ENCODE data around the gene VSTM4.

The VSTM4 gene, protein sequence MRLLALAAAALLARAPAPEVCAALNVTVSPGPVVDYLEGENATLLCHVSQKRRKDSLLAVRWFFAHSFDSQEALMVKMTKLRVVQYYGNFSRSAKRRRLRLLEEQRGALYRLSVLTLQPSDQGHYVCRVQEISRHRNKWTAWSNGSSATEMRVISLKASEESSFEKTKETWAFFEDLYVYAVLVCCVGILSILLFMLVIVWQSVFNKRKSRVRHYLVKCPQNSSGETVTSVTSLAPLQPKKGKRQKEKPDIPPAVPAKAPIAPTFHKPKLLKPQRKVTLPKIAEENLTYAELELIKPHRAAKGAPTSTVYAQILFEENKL

DNA sequence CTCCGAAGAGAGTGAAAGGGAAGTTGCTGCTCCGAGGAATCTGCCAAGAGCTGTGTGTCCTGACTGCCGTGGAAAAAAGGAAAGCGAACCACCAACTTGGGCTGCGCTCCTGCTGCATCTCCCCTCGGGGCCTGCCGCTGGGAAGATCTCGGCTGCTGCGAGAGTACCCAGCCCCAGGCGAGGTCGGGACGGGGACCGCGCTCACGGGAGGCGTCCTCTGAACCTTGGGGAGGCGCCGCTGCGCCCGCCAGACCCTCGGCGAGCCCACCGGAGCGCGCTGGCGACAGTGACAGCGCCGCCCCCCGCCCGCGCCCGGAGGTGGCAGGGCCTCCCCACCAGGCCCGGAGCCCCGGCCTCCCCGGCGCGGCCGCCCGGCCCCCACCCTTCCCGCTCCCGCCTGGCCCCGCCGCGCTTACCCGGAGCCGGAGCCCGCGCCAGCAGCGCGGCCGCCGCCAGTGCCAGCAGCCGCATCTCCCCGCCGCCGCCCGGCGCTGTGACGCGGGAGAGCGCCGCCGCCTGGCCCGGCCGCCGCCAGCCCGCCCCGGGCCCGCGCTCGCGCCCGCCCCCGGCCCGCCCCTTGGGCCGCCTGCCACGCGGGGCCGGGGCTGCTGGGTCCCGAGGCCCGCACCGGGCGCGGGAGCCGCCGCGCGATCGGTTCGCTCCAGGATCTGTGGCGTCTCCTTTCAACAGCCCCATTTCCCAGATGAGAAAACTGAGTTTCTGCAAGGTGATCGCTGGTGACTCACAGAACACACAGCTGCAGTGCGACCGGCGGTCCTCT, at the start of gene VSTM4:
TSS of gene VSTM4 (minus strand) at position 508 of the 781 bp plus-strand sequence. CDS start at position 471, 37 bp downstream.
- DNase-seq, result peak; percentile 2

DNA sequence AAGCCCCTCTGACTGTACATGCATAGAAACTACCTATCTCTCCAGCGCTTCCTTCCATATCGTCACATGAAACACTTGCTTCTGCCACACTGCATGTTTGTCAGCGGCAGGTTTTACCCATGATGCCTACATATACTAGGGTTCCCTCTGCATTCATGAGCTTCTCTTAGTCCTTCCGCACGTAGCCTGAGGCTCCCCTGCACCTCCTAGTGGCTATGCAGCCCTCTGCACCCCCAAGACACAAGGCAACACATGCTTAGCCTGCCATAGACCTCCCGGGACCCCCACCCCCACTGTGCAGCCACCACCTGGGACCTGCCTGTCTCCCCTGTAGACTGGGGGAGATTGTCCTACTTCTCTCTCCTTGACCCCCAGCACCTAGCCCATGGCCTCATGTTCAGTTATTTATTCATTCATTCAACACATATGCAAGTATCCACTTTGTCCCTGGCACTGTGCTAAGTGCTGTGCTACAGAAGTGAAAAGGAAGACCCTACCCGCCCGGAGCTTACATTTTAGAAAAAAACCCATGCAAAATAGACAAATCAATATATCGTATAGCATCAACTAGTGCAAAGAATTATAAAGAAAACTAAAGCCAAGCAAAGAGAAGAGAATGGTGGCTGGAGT, 49.4 kb upstream of the VSTM4 start:
- DNase-seq, result peak; percentile 62

DNA sequence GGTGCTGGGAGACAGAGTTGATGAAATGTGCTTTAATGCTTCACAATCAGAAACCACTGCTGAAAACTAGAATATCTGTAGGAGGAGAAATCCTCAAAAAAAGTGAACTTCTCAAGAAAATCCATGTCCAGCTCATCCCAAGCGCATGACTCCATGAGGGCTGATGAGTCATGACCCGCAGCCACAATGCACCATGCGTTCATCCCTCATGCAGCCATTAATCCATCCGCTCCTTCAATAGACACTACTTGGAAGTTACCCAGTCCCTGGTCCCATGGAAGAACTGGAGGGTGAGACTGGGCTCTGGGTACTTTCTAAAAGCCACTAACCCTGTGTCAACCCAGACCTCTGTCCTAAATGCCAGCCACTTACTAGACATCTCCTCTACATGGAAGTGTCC, 48.4 kb upstream of the VSTM4 start:
- DNase-seq, result no peak

DNA sequence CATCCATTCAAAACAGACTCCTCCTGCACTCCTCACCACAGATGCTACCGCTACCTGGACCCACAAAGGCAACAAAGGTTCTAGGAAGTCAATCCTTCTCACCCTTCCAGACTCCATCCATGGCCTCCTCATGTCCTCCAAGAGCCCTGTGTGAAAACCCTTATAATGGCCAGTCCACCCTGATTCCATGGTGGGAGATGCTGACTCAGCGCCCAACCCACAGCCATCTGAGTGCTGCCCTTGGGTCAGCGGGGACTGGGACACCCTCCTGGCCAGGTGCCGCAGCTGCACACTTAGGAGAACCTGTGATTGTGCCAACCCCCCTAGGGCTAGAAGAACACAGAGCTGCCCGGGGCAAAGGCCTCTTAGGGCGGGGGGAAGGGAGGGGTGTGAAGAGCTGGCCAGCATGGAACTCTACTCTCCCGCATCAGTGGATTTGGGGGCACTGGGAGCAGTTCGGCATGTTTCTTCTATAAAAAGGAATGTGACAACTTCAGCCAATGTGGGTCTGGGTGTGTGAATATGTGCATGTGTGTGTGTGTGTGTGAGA, 47.5 kb upstream of the VSTM4 start:
- no peak for DNase-seq

DNA sequence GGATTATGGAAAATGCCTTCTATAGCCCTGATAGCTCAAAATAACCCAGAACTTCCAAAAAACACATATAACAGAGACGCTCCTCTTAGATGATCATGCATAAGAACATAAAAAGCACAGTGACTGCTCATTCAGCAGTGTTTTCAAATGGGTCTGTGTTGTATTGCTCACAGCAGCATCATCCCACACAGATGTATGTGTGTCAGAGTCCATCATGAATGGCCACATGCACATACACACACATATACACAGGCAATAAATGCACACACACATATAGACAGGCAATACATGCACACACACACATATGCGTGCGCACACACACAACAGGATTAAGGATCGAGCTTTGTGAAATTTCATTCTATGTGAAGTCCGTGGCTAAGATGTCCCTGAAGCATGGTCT, 46.7 kb upstream of the VSTM4 start:
- DNase-seq, result no peak

DNA sequence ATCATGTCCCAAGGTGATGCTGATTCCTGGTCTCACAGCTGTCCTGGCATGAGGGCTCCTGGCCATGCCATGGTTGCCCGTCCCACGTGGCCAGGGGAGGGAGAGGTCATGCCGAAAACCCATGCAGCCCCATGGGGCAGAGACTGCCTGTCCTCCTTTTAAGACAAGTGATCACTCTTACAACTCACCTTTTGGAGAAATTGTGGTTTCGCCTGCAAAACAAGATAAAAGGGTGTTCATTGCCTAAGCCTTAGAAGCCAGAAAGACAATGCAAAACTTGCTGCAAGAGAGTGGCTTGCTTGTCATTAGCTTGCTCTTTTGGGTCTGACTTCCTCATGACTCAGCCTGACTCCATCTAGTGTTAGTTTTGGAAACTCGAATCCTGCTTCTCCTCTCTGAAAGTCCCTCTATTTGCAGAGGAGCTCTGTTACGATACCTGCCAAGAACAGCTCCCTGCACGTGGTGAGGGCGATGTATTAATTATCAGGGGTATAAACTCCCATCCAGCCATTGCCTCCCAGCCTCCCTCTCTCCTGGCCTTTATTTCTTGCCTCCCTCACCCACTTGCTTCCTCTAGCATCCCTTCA, 46.2 kb upstream of the VSTM4 start:
- peak; percentile 55 for DNase-seq

DNA sequence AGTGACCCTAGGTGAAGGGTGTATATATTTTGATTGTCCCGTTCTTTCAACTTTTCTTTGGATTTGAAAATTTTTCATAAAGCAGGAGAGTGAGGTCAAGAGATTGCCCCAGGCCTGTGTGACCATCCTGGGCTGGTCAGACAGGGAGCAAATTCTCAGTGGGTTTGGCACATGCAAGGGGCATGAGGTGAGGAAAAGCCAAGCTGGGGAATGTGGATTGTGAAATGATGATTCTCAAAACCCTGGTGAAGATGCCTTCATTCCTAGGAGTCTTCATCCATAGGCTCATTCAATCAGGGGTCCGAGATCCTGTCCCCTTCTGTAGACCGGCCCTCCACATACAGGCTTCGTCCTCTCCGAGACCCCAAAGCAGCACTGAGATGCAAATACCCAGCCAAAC, 45.5 kb upstream of the VSTM4 start:
- DNase-seq, result no peak

DNA sequence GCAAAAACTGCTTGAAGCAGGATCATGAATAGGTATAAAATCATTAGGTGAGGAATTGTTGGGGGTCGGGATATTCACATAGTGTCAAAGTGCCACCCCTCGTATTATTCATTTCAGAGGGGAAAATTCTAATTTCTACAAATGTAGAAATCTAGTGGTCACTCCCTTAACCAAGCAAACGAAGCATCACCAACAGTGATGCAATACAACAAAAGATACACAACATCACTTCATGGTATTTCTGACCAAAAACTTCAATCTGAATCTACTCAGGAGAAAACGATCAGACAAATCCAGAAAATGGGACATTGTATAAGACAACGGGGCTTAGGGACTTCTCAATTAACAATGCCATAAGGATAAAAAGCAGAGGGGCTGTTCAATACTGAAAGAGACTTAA, 44.8 kb upstream of the VSTM4 start:
- no peak for DNase-seq

DNA sequence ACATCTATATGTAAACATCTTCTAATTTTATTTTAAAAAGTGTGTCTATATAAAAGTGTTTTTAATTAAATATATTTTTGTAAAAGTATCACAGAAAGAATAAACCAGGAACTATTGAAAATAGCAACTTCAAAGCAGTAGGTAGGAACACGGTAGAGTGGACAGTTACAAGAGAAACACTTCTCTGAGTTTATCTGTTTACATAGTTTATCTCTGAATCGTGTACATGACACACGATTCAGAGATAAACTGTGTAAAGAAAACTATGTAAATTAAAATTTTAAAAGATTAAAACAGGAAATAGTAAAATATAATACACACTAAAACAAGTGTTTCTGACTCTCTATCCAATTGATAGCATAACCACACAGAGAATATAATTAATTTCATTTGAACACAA, 43.6 kb upstream of the VSTM4 start:
- no peak for DNase-seq

DNA sequence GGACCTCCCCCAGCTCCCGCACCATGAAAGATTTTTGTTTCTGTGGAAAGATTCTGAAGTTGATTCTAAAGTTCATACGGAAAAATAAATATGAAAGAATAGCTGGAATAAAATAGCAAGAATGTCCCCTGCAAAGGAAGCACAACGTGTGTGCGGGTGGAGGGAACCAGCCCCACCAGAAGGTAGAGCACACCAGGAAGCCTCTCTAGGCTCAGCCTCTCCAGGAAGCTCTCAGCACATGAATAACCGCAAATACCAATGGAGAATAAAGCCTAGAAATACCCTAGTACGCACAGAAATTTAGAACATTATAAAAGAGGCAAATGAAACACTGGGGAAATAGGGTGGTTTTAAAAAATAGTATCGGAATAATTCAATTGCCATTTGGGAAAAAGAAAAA, 43.1 kb upstream of the VSTM4 start:
- no peak for DNase-seq

DNA sequence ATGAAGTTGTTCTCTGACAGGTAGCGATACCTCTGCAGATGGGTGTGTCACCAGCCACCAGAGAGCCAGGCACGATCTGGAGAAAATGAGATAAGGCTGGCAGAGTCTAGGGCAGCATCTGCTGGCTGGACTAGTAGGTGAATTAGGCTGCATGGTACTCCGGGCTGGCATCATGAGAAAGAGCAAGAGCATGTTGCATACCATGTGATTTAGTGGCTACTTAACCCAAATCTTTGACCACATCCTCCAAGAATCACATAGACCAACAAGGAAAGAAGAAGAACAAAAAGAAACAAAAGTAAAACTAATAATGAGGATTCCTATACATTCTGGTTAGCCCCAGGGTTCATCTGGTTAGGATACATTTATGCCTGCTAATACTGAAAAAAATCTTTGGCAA, 41.9 kb upstream of the VSTM4 start:
- DNase-seq, result no peak

DNA sequence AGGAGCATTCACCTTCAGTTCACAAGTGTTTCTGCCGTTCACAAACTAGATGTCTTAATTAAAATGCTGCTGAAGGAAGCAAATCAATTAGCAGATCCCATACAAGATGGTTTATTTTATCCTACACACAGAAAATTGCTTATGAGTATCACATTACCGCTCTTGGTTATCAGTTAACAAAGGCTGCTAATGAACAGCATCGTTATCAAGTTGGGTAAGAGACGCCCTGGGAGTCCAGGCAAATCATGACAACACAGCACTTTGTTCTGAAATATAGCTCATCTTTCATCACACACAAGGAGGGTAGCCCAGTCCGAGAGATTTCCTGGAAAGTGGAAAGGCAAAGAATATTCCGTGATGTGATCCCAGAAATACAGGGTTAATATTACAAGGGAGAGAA, 39.3 kb upstream of the VSTM4 start:
- no peak for DNase-seq

DNA sequence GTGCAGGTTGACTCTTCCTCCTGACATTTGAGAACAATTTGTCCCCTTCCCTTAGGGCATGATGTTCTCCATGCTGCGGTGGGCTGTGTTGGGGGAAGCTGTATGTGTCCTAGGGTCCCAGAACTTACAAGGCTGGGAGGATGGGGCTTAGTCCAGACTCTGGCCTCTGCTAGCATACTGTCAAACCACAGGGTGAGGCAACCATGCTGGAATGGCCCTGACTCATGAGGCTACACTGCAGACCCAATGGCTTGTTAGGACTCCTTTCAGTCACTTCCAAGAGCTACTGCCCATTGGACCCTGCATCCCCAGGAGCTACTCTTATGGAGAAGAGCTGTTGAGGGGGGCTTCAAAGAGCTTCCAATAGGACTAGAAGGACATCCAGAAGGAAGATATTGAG, 38.6 kb upstream of the VSTM4 start:
- no peak for DNase-seq

DNA sequence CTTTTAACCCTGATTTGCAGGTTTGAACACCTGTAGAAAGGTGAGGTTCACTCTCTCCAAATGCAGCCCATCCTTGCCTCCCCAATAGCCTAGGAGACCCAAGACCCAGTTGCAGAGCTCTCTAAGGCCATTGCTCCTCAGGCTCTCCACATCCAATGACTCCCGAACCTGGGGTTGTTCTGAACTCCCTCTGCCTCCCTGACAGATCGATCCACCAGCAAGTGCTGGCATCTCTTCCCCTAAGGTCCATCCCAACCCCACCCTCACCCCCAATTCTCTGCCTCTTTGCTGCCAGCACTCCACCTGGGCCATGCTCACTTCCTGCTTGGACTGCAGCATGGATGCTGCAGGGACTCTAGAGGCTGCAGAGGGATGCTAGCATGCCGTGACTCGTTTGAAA, 37.8 kb upstream of the VSTM4 start:
- no peak for DNase-seq

DNA sequence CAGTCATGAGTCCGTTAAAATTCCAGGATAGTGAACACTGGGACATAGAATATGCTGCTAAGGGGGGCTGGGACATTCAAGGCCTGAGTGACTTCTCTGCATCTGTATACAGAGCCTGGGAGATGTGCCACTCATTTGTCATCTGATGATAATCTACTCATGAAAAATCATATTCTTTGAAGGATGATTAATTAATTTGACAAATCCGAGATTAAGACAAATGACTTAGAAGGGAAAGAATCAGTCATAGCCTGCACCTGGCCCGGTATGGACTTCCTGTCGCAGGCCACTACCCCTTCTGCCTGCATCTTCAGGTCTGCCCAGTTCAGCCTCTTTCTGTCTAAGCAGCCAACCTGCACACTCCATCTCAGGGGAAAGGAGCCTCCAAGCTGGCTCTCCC, 37.3 kb upstream of the VSTM4 start:
- no peak for DNase-seq

DNA sequence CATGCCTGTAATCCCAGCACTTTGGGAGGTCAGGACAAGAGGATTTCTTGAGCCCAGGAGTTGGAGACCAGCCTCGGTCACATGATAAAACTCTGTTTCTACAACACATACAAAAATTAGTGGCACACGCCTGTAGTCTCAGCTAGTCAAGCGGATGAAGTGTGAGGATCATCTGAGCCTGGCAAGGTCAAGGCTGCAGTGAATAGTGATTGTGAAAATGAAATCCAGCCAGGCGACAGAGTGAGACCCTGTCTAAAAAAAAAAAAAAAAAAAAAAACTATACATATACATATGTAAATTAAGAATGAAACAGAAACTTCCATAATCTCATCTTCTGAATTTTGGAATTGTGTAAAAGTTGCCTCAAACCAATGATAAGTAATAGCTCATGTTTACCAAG, 36.7 kb upstream of the VSTM4 start:
- no peak for DNase-seq

DNA sequence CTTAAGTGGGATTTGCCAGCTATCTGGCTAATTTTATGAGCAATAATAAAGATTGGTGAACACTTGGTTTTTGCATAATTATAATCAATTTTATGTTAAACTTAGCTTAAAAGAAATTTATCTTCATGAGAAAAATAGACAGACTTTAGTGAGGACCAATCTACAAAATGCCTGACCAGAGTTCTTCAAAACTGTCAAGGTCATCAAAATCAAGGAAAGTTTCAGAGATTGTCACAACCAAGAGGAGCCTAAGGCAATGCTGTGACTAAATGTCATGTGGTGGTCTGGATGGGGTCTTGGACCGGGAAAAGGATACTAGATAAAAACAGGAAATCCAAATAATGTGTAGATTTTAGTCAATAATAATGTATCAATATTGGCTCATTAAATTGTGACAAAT, 36.2 kb upstream of the VSTM4 start:
- no peak for DNase-seq

DNA sequence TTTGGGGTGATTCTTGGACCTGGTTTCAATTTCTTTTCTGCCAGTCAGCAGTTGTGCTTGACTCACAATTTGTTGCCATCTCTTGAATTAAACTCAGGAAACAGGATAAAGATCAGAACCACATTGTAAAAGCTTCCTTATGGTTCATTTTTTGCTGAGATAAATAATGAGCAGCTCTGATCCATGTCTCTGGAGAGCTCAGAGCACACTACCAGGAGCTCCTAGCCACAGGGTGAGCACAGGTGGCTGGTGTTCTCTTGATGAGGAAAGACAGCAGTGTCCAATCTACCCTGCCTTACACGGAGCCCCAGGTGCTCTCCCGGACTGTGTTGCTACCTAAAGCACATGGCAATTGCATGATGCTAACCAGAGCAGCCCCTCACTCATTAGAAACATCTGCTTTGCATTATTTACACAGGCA, 35.7 kb upstream of the VSTM4 start:
- no peak for DNase-seq

DNA sequence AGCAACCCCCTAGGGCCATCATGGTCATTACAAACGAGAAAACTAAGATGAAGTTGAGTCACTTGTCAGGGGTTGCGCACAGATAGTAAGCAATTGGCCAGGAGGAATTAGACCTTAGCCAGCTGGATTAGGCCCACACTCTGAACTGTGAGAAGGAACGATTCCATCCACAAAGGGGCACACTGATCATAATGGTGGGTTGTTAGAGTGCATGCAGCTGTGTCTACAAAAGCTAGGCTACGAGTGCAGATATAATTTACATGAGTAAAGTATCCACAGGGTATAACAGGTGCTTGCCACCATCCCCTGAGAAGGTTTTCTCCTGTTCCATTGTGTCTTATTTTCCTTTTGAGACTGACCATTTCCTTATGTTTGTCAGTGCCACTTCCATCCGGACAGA, 35.1 kb upstream of the VSTM4 start:
- no peak for DNase-seq

DNA sequence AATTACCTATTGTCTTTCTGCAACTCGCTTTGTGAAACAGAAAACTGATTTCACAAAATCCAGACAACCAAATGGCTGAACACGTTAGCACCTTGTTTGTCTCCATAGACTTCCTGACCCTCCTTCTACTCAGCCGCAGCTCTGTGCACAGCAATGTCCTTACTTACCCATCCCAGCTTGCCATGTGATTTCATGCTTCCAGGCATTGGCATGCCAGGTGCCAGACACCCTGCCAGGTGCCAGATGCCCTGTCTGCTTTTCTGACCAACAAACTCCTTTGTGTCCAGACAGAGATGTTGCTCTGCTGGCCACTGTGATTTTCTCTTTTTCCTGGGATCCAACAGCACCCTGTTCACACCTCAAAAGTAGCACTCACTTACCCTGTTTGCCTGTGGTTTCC, 34.6 kb upstream of the VSTM4 start:
- no peak for DNase-seq

DNA sequence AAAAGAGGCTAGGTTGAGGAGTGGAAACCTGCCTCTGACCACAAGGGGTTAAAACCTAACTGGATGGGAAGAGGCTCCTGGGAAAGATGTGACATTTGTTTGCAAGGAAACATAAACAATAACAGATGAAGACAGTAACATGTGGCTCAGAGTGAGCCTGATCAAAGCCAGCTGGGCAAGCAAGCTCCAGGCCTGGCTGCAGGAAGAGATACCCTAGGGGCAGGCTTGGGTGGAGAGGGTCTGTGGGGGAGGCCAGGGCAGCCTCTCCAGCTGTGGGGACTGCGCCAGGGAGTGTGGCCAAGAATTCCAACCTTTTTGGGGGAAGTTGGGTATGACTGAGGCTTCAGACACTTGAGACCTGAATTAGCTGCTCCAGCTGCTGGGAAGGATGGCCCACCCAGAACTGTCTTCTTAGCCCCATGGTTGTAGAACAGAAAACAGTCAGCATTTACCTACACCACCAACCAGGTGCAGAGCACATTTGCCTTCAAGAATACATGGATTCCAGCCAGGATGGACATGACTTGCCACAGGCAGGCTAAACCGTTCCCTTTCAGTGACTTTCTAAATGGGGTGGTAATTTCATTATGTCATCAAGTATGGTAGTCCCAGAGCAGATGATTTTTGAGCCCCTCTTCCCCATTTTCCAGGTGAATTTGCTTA, 28.9 kb upstream of the VSTM4 start:
- no peak for DNase-seq

DNA sequence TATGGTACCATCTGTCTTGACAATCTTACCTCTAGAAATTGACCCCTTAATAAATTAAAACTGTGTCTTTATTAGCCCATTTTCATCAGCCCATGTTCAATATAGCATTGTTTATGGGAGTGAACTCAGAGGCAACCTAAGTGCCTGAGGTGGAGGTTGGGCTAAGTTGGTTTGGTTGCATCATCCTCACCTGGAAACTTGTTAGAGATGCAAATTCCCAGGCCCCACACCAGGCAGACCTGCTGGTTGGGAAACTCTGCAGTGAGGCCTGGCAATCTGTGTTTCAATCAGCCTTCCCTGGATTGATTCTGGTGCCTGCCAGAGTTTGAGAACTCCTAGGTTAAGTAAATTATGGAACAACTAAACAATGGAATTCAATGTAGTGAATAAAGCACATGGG, 27.9 kb upstream of the VSTM4 start:
- no peak for DNase-seq

All from hematopoietic multipotent progenitor cell treated with erythropoietin and hydrocortisone succinate and interleukin-3 and kit ligand, for 8 days (in vitro differentiated cells).